Stimulated activated CD8-positive, alpha-beta memory T cell treated with anti-CD3 and anti-CD28 coated beads, Interleukin-12 subunit alpha, Interleukin-12 subunit beta, amount 100 ng/mL, for 24 hours (primary cell): ENCODE data around the gene CST3.
"Not testable (repeated sequence)": the region's sequence is repeated elsewhere in the genome, so short reads cannot be mapped to it uniquely, and the experiment has no call there.

ENCODE experiments used
- DNase-seq: peaks from one replicate; pipeline ENCODE4 v3.0.0-alpha.2; 2020; ENCODE audit errors: extremely low read depth

Gene CST3

DNA sequence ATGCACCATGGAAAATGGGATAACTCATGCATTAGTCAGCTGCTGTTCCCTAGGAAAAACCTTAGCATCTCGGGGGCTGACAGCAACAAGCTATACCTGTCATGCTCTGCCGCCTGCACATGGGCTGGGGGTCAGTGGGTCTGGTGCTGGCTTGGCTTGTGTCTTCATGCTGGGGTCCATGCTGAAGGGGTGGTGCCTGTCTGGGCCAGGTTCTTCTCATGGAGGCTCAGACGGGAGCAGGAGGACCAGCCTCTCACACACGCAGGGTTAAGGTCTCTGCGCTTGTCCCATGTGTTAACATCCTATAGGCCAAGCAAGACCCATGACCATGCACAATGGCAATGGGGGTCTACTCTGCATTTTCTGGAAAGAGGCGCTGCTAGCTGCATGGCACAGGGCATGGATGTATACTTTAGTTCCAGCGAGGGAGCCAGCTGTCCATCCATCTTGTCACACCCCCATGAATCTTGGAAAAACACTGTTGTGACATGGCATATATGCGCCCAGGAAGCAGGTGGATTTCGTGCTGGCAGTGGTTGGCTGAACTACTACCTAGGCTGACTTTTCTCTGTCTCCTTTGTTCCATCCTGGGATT, 24.6 kb upstream of the CST3 start:
- DNase-seq: no peak

DNA sequence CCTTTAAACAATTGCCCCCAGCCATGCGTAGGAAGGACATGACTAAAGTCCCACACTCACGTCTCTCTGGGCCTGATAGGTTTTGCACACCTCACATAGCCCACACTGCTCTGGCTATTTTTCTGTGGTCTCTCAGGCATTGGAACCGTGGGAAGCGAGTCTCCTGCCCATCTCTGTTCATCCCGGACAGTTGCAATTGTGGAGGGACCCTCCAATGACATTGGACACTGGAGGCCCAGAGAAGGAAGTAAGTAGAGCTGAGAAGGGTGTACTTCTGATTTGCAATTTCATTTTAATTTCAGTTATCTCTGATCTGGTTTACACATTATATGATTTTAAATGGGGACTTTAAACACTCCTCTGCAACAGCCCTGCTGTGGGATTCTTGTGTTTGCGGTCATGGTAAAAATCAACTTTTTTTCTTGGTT, 23.3 kb upstream of the CST3 start:
- DNase-seq: no peak

DNA sequence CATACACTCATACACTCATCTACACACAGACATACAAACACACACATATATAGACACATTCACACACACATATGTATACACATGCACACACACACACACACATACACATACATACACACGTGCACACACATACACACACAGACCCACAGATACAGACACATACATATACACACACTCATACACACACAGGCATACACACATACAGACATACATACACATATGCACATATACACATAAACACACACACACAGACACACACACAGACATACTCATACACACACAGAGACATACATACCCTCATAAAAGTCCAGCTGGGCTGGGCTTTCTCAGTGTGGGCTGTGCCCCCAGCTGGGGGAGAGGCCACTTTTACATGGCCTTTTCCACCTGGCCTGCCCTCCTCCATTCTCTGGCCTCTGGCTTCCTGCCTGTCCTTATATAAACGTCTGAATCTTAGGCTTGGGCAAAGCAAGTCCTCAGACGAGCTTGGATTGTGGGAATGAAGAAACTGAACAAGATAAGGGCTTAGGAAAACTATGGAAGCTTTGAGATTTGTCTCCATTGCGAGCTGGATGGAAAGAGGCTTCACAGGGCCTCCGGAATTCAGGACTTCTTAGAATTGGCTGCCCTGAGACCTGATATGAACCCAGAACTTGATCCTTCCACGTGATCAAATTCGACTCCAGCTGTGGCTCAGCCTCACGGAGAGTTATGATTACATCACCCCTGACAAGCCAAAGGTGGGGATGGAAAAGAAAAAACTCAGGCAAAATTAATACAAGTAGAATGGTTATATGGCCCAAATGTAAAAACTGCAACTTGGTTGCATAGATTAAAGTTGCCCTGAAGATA, 22.5 kb upstream of the CST3 start:
- no peak for DNase-seq

DNA sequence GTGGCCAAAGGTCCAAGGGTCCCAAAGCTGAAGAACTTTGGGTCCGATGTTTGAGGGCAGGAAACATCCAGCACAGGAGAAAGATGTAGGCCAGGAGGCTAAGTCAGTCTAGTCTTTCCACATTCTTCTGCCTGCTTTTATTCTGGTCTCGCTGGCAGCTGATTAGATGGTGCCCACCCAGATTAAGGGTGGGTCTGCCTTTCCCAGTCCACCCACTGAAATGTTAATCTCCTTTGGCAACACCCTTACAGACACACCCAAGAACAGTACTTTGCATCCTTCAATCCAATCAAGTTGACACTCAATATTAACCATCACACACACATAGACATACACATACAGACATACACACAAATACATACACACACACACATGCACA, 21.8 kb upstream of the CST3 start:
- DNase-seq: not testable (repeated sequence)

DNA sequence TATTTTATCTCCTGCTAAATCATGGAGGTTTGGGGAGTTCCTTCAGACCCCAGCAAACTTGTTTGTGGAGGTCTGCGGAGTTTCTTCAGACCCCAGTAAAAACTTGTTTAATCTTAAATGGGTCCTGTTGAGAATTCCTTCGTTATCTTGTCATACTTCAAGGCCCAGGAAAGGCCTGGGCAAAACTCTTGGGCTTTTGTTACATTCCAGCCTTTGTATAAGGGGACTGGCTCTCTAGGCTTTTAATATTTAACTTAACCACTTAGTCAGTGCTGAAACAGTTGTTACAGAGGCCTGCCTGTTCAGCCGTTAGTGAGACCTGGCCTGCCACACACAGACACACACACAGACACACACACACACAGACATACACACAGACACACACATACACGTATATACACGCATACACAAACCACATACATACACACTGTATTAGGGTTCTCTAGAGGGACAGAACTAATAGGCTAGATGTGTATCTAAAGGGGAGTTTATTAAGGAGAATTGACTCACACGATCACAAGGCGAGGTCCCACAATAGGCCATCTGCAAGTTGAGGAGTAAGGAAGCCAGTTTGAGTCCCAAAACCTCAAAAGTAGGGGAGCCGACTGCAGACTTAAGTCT, 21.3 kb upstream of the CST3 start:
- no peak for DNase-seq

DNA sequence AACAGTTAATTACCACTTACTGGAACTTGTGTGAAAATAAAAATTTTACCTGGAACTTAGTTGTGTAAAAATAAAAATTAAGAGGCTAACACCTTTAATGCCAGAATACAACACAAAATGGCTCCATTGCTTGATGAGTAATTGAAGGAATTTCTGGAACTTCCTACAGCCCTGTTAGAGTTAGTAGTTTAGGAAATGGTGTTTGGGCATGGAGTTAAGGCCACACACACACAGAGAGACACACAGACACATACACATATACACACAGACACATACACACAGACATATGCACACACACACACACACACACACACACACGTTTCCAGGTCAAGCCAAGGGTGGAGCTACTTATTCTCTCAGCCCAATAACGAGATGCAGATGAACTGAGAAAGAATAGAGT, 20.6 kb upstream of the CST3 start:
- DNase-seq: no peak

DNA sequence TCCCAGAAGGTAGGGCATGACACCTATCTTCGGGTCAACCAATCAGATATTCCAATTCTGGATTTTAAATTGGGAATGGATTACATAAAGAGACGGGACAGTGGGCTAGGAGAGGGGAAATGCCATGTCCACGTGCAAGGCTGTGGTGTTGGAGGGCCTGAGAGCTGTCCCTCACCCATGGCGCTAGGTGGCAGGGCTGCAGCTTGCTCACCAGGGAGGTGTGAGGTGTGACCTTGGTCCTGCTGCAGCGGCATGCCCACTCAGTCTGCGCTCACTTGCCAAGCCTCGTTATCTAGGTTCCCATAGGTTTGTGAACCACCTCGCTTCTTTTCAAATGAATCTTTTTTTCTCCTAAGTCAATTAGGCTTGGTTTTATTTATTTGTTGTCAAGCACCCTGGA, 19.4 kb upstream of the CST3 start:
- DNase-seq: no peak

DNA sequence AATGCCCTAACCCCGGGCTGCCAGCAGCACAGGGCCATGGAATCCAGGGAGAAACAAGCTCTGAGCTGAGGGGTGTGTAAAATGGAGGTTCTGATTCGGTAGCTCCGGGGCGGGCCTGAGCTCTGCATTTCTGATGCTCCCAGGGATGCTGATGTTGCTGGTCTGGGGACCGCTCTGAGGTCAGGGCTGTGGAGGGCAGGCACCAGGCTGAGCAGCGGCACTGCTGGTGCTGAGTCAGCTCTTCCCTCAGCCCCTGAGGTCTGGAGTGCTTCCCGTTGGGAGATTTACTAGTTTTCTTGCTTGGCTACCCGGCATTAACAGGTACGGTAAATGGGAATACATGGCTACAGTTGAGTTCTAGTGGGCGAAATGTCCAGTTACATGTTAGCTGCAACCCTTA, 18.6 kb upstream of the CST3 start:
- no peak for DNase-seq

DNA sequence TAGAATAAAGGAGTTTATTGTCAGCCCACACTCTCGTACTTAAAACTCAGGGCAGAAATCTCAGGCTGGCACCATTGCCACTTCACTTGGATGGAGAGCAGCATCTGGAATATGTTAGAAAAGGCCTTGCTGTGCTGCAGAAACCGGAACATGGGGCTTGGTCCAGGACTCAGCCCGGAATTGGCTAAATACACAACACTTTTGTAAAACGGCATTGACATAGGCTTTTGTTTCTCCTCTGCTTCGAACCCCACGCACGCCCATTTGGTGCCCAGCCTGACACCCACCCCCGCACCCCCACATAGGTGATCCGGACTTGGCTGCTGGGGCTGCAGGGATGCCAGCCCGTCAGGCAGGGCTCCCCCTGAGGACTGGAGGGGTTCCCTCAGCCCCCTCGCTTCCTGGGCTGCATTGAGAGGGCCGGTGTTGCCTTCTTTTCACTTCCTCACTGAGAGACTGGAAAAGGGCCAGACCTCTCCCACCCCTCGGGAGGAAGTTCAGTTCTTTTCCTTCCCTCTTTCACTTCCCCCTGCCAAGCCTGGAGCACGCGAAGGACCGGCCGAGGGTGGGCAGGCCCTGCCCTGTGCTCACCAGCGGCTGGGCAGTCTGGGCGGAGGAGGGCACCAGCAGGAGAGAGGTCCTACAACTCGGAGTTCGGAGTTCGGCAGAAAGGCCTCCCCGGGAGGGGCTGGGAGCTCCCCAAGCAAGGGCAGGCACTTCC, 17.9 kb upstream of the CST3 start:
- no peak for DNase-seq

DNA sequence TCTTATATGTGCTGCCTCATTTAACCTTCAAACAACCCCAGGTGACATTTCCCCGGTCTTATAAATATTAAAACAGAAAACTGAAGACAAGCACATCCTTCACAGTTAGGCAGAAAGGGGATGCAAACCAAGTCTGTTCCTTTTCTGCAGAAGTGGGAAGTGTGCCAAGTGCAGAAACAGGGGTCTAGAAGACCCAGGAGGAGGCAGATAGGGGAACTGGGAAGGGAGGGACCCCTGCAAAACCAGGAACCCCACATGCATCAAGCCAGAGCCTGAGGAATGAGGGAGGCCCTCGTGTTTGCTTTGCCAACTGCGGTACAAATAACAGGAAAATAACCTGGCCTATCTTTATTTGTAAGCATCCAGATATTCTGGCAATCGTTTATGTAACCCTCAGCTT, 17.0 kb upstream of the CST3 start:
- DNase-seq: no peak

DNA sequence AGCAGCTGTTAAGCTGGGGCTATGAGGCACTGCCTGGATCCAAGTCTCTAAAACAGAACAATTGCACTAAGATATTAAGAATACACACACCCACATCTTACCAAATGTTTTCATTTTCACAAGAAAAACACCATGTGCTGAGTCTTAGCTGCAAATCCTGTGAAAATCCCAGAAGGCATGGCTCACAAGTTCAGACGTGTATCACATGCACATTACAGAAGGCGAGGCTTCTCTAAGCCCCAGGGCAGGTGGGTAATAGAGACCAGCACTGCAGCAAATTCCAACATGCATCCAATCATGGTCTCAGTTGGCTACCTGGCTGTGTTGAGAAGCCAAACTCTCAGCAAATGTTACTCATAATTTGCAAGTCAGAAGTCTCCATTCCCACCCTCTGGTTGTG, 16.2 kb upstream of the CST3 start:
- DNase-seq: no peak

DNA sequence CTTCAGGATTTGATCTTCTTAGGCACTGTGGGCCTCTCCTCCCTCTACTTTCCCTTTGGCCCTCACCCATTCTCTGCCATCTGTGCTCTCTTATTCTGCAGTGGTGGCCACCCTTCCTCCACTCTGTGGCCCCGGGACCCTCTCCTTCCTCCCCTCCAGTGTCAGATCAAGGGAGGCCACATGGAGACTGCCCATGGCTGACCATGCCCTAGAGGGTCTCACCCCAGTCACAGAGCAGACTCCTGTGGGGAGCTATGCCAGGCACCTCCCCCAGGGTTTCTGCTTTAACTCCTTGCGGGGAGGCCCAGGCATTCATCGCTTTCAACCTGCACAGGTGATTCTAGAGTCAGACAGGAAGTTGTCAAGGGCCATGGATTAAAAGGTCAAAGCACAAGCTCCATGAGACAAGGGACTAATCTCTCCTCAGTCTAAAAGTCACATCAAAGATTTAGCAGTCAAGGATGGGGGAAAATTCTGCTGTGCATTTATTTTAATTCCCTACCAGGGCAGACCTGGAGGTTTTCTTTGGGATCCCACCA, 15.7 kb upstream of the CST3 start:
- no peak for DNase-seq

DNA sequence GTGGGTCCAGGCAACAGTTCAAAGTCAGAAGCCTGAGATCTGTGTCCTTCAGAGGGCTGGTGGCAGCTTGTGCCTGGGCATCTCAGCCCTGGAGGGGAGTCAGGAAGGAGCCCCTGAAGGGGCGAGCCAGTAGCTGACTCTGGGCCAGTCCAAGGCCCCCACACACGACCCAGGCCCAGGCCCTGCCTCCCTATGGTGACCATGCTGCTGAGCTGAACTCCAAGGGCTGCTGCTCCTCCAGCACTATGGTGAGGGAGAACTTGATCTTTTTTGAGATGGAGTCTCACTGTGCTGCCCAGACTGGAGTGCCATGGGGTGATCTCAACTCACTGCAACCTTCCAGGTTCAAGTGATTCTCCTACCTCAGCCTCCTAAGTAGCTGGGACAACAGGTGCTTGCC, 15.2 kb upstream of the CST3 start:
- no peak for DNase-seq

DNA sequence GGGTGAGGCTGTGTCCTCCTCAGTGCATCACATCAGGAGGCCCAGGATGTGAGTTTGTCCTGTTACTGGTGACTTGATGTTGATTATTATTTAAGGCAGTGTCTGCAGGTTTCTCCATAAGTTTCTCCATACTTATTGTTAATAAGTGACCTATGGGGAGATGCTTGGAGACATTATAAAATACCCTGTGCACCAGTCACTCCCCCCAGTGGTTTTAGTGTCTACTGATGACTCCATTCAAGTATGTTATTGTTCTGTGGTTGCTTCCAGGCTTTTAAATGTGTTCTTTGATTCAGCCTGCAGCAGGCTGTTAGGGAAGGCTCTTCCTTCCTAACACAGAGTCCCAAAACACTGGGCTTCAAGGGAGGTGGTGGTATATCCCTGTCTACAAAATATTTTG, 14.6 kb upstream of the CST3 start:
- no peak for DNase-seq

DNA sequence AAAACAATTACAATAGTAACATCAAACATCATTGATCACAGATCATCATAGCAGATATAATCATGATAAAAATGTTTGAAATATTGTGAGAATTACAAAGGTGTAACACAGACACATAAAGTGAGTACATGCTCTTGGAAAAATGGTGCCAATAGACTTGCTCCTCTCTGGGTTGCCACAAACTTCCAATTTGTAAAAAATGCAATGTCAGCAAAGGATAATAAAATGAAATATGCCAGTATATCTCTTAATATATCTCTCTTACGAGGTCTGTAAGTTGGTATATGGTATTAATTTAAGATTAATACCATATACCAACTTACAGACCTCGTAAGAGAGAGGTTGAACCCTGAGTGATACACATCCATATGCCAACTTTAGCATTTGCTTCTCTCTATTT, 13.4 kb upstream of the CST3 start:
- DNase-seq: no peak

DNA sequence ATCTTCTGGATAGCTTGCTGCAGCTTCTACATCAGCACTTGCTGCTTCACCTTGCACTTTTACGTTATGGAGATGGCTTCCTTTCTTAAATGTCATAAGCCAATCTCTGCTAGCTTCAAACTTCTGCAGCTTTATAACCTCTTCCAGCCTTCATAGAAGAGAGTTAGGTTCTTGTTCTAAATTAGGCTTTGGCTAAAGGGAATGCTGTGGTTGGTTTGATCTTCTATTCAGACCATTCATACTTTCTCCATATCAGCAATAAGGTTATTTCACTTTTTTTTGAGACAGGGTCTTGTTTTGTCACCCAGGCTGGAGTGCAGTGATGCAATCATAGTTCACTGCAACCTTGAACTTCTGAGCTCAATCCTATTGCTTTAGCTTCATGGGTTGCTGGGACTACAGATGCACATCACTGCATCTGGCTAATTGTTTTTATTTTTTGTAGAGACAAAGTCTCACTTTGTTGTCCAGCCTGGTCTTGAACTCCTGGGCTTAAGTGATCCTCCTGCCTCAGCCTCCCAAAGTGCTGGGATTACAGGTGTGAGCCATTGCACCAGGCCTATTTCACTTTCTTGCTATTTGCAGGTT, 12.2 kb upstream of the CST3 start:
- no peak for DNase-seq

DNA sequence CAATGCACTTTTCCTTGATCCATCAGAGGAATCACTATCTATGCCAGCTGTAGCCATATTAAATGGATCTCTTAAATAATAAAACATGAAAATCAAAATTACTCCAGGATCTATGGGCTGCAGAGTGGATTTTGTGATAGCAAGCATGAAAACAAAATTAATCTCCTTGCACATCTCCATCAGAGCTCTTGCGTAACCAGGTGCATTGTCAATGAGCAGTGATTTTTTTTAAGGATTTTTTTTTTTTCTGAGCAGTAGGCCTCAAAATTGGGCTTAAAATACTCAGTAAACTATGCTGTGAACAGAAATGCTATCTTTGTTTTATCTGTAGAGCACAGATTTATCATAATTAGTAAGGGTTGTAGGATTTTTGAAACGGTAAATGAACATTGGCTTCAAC, 11.5 kb upstream of the CST3 start:
- no peak for DNase-seq

DNA sequence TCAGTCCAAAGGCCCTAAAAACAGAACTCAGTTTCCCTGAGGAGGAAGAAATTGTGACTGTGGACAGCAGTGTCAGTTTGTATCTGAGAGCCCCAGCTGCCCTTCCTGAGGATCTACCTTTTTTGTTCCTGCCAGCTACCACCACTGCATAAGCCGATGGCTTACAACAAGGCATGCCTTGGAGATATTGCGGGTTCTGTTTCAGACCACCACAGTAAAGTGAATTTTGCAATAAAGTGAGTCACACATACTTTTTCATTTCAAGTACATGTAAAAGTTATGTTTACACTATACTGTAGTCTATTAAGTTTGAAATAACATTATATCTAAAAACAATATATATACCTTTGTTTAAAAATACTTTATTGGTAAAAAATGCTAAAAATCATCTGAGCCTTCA, 9.6 kb upstream of the CST3 start:
- DNase-seq: no peak

DNA sequence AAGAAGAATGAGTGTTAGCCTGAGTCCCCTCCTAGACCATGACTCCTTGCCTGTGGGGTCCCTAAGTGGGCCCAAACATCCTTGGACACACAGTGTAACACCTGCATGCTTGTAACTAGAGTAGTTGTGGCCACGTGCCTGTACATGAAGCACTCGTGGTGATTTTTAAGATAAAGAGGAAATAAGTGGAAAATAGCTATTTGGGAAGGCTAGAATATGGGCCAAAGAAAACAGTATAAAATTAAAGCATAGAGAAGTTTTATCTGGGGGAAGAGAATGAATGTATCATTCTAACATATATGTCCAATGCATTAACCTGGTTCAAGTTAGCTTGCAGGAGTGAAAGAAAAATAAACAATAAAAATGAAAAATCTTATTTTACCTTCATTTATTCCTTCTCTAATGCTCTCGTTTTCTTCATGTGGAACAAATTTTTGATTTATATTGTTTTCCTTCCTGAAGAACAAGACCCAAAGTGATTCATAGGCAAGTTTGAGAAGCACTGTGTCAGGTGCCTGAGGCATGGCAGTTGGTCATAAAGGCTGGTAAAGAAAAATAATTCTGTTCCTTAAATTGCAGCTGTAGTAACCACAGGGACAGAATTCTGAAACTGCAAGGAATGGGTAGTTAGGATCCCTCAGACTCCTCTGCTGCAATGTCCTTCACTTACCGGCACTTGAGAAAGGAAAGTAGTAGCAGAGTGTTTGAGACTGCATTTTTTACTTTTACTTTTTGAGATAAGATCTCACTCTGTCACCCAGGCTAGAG, 8.5 kb upstream of the CST3 start:
- no peak for DNase-seq

DNA sequence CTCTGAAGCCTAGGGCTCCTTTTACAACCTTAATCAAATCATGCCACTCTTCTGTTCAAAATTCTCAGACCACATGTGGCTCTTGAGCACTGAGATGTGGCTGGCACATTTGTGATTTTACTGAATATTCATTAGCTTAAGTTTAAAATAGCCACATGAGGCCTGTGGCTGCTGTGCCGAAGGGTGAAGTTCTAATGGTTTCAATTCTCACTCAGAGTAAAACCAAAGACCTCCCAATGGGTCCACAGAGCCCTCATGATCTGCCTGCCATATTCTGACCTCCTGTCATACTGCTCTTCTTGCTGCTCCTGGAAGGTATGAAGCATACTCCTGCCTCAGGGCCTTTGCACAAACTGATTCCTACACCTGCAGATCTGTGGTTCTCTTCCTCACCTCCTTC, 7.8 kb upstream of the CST3 start:
- no peak for DNase-seq

DNA sequence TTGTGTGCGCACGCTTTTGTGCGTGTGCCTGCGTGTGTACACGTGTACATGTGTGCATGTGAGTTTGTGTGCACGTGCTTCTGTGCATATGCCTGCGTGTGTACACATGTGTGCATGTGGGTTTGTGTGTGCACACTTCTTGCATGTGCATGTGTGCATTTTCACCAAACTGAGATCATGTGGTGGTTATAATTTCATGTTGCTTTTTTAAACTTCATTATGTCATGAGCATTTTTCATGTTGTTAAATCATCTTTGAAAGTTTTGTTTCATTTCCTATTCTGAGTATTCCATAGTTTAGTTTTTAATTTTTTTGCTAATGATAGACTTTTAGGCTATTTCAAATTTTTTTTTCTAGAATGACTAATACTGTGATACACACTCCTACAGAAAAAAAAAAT, 6.4 kb upstream of the CST3 start:
- DNase-seq: no peak
